D341Med (cell line): ENCODE measurements around the gene HDX.
"Not testable (repeated sequence)": the region's sequence is repeated elsewhere in the genome, so short reads cannot be mapped to it uniquely, and the experiment has no call there.

Experiments used
- DNase-seq: peaks from one replicate; pipeline ENCODE4 v3.0.0; 2012; ENCODE audit warnings: low spot score

HDX gene

GRCh38 chrX:84339507-84340364 lies 162.5 kb downstream of the HDX start:
- peak; percentile 2 for DNase-seq

- no peak for DNase-seq
Measured at GRCh38 chrX:84336646-84337045, 165.6 kb downstream of the HDX start.

GRCh38 chrX:84335121-84335520 lies 167.1 kb downstream of the HDX start:
- no peak for DNase-seq

GRCh38 chrX:84322083-84322827 lies 180.0 kb downstream of the HDX start:
- DNase-seq, result no peak

GRCh38 chrX:84320614-84321013 lies 181.6 kb downstream of the HDX start:
- DNase-seq, result no peak

GRCh38 chrX:84320023-84320422 lies 182.2 kb downstream of the HDX start:
- DNase-seq, result no peak

GRCh38 chrX:84318661-84319060 lies 183.6 kb downstream of the HDX start:
- no peak for DNase-seq

GRCh38 chrX:84315946-84316345 lies 186.3 kb downstream of the HDX start:
- DNase-seq, result not testable (repeated sequence)
